Glutamatergic neuron (in vitro differentiated cells): ENCODE measurements around the gene BBX. TPM values are rescaled to one million over a fixed set of nuclear protein-coding genes. Genes with fewer than 3 reads are reported as not detected.
A peak's percentile ranks its signal among the peaks of the same experiment; 100 is the strongest.
"Not testable (repeated sequence)": the region's sequence is repeated elsewhere in the genome, so short reads cannot be mapped to it uniquely, and the experiment has no call there.

Experiments used
- DNase-seq: peaks from one replicate; pipeline ENCODE4 v3.0.0; 2022
- H3K27ac Mint-ChIP-seq: one replicate; pipeline ENCODE4 v1.8.0; 2020; ENCODE audit warnings: mild to moderate bottlenecking, mixed read lengths, inconsistent platforms; ENCODE audit not compliant: unreplicated experiment
- H3K27me3 Mint-ChIP-seq: one replicate; pipeline ENCODE4 v1.8.0; 2020; ENCODE audit warnings: mild to moderate bottlenecking, moderate library complexity, mixed read lengths, inconsistent platforms; ENCODE audit not compliant: unreplicated experiment
- H3K36me3 Mint-ChIP-seq: one replicate; pipeline ENCODE4 v1.8.0; 2020; ENCODE audit warnings: mild to moderate bottlenecking, mixed read lengths, inconsistent platforms; ENCODE audit not compliant: unreplicated experiment
- H3K4me1 Mint-ChIP-seq: one replicate; pipeline ENCODE4 v1.8.0; 2020; ENCODE audit warnings: mild to moderate bottlenecking, low read depth, mixed read lengths, inconsistent platforms; ENCODE audit not compliant: unreplicated experiment
- H3K4me3 Mint-ChIP-seq: one replicate; pipeline ENCODE4 v1.8.0; 2020; ENCODE audit warnings: mild to moderate bottlenecking, mixed read lengths, inconsistent platforms; ENCODE audit not compliant: unreplicated experiment
- H3K9me3 Mint-ChIP-seq: one replicate; pipeline ENCODE4 v1.8.0; 2020; ENCODE audit warnings: mild to moderate bottlenecking, moderate library complexity, mixed read lengths, inconsistent platforms; ENCODE audit not compliant: unreplicated experiment
- CTCF ChIP-seq: fragments of 200-600 bp; sonication (generic); IDR thresholded peaks from one replicate; pipeline ENCODE4 v1.5.0; 2021; ENCODE audit not compliant: partially characterized antibody, unreplicated experiment
- total RNA-seq: library from RNA; stranded (reverse); fragmentation: NEBNext Ultra II Directional; extraction: Animal tissue kit (Norgen Biotek cat#: 25700); gene quantifications from one replicate; pipeline ENCODE4 v1.2.1, GENCODE V29; 2021; ENCODE audit not compliant: unreplicated experiment

Gene BBX
- total RNA-seq, 1 donor from 2014 or later, result 71.0 TPM

- Mint-ChIP-seq H3K36me3 (no peaks in the 10 kb centered on the region), H3K27me3 (no peaks in the 10 kb centered on the region), H3K27ac (no peak overlapping the region), H3K4me3 (no peak overlapping the region), H3K9me3 (no peaks in the 10 kb centered on the region), H3K4me1 (peaks cover 2% of the 10 kb centered on the region)
- no peak for TF ChIP-seq CTCF
- no peak for DNase-seq
Observed at GRCh38 chr3:107562969-107563529, 40.3 kb downstream of the BBX start.

- not testable (repeated sequence) for DNase-seq, H3K4me3 Mint-ChIP-seq, H3K27me3 Mint-ChIP-seq, H3K36me3 Mint-ChIP-seq, H3K9me3 Mint-ChIP-seq, H3K27ac Mint-ChIP-seq, H3K4me1 Mint-ChIP-seq
Observed at GRCh38 chr3:107565244-107565643, 42.5 kb downstream of the BBX start.

- not testable (repeated sequence) for DNase-seq, H3K36me3 Mint-ChIP-seq, H3K27ac Mint-ChIP-seq
Observed at GRCh38 chr3:107571089-107571488, 48.3 kb downstream of the BBX start.

GRCh38 chr3:107571492-107571891, 48.7 kb downstream of the BBX start:
- not testable (repeated sequence) for H3K4me1 Mint-ChIP-seq, H3K36me3 Mint-ChIP-seq, H3K27ac Mint-ChIP-seq, DNase-seq, H3K4me3 Mint-ChIP-seq, H3K27me3 Mint-ChIP-seq, H3K9me3 Mint-ChIP-seq

More at GRCh38 chr3:107571089-107571488, 48.3 kb downstream of the BBX start:
- not testable (repeated sequence) for H3K27me3 Mint-ChIP-seq, H3K4me1 Mint-ChIP-seq, H3K4me3 Mint-ChIP-seq, H3K9me3 Mint-ChIP-seq

GRCh38 chr3:107574650-107575049, 51.9 kb downstream of the BBX start:
- peak; percentile 59 for TF ChIP-seq CTCF
- peaks cover 9% of the 10 kb centered on the region for H3K27me3 Mint-ChIP-seq
- peaks cover under 1% of the 10 kb centered on the region for H3K36me3 Mint-ChIP-seq
- H3K27ac Mint-ChIP-seq, result no peak overlapping the region
- no peaks in the 10 kb centered on the region for H3K9me3 Mint-ChIP-seq
- no peak for DNase-seq
- peaks cover 18% of the 10 kb centered on the region for H3K4me1 Mint-ChIP-seq
- no peak overlapping the region for H3K4me3 Mint-ChIP-seq

GRCh38 chr3:107578091-107578490, 55.3 kb downstream of the BBX start:
- no peaks in the 10 kb centered on the region for H3K9me3 Mint-ChIP-seq
- no peak for TF ChIP-seq CTCF
- H3K27ac Mint-ChIP-seq, result no peak overlapping the region
- no peaks in the 10 kb centered on the region for H3K36me3 Mint-ChIP-seq
- no peak for DNase-seq
- peaks cover 25% of the 10 kb centered on the region for H3K4me1 Mint-ChIP-seq
- H3K4me3 Mint-ChIP-seq, result no peak overlapping the region
- H3K27me3 Mint-ChIP-seq, result peaks cover 5% of the 10 kb centered on the region

GRCh38 chr3:107578523-107578922, 55.8 kb downstream of the BBX start:
- Mint-ChIP-seq H3K9me3 (no peaks in the 10 kb centered on the region), H3K27me3 (peaks cover 5% of the 10 kb centered on the region), H3K4me3 (no peak overlapping the region), H3K36me3 (no peaks in the 10 kb centered on the region), H3K27ac (no peak overlapping the region), H3K4me1 (peaks cover 25% of the 10 kb centered on the region)
- no peak for DNase-seq
- no peak for TF ChIP-seq CTCF
